Loucy (cell line): ENCODE results near the gene ANAPC10.

Experiments
- EZH2phosphoT487 ChIP-seq: fragments of 200-600 bp; IDR thresholded peaks from 2 replicates; pipeline ENCODE4 v1.6.1; 2018; ENCODE audit warnings: antibody characterized with exemption, mild to moderate bottlenecking, moderate library complexity, borderline replicate concordance
- TF ChIP-seq, protein P1 (sequence below): fragments of 200-600 bp; sonication (generic); conservative IDR thresholded peaks from 2 replicates; pipeline ENCODE4 v1.5.1; 2014; ENCODE audit warnings: mild to moderate bottlenecking, antibody characterized with exemption, low read length

DNA sequence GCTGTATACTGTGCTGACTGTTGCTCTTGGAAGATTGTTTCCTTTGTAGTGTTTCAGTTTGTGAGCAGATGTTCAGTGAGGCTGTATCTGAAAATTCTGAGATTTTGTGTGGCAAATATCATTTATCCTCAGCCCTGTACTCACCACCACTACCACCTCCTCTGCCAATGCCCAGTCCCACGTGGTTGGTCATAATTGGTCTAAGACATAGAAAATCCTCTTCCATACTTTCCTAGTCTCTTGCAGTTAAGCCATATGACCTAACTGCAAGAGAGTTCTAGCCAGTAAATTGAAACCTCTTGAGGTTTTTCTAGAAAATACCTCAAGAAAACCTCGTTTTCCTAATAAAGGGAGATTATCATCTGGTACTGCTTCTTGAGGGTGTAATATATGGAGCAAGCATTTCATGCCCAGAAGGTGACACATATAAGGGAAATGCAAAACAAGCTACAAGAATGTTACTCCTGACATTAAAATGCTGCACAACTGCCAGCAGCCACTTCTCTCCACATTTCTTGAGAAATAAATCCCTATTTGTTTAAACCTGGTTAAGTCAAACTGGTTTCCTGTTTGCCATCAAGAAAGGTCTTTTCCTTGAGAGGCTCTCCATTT lies 32.9 kb upstream of the ANAPC10 start:
- TF ChIP-seq, protein P1, sequence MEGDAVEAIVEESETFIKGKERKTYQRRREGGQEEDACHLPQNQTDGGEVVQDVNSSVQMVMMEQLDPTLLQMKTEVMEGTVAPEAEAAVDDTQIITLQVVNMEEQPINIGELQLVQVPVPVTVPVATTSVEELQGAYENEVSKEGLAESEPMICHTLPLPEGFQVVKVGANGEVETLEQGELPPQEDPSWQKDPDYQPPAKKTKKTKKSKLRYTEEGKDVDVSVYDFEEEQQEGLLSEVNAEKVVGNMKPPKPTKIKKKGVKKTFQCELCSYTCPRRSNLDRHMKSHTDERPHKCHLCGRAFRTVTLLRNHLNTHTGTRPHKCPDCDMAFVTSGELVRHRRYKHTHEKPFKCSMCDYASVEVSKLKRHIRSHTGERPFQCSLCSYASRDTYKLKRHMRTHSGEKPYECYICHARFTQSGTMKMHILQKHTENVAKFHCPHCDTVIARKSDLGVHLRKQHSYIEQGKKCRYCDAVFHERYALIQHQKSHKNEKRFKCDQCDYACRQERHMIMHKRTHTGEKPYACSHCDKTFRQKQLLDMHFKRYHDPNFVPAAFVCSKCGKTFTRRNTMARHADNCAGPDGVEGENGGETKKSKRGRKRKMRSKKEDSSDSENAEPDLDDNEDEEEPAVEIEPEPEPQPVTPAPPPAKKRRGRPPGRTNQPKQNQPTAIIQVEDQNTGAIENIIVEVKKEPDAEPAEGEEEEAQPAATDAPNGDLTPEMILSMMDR: no peak
- TF ChIP-seq EZH2phosphoT487: no peak
